PC-3 (cell line): Measurements from ENCODE around the gene CBR3.

Experiments used
- CTCF ChIP-seq: fragments of 300-600 bp; sonication (generic); conservative IDR thresholded peaks from 2 replicates; pipeline ENCODE4 v1.5.1; 2017; ENCODE audit warnings: antibody characterized with exemption, low read depth, mild to moderate bottlenecking, low read length
- EZH2 ChIP-seq: fragments of 300-600 bp; sonication (generic); IDR thresholded peaks from one replicate; pipeline ENCODE4 v1.6.1; 2017; ENCODE audit warnings: antibody characterized with exemption, mild to moderate bottlenecking, low read length; ENCODE audit not compliant: unreplicated experiment

- no peak for TF ChIP-seq CTCF
- no peak for TF ChIP-seq EZH2
Measured at GRCh38 chr21:36185523-36185922, 50.6 kb downstream of the CBR3 start.
